A673 (cell line): Measurements from ENCODE around the gene C1R. TPM values are rescaled to one million over a fixed set of nuclear protein-coding genes. Genes with fewer than 3 reads are reported as not detected.

ENCODE experiments used
- BruUV-seq: library from RNA; stranded (reverse); fragments of 400-500 nt; replicated peaks from 2 replicates; lab custom pipeline; 2021; lab: Mats Ljungman, UMichigan
- CTCF ChIA-PET: fragments of 300-600 bp; sonication (Branson Sonifier 250); formaldehyde crosslinking; loops from one replicate; lab custom pipeline; 2022; ENCODE audit warnings: antibody characterized with exemption; lab: Charles Lee
- POLR2A ChIA-PET: fragments of 300-600 bp; sonication (Branson Sonifier 250); formaldehyde crosslinking; loops from one replicate; lab custom pipeline; 2022; ENCODE audit warnings: antibody characterized with exemption; ENCODE audit not compliant: low non-redundant PET; lab: Charles Lee
- DNase-seq: peaks from one replicate; pipeline ENCODE4 v3.0.0-alpha.2; 2015; ENCODE audit warnings: low spot score
- H3K27ac ChIP-seq: fragments of 200-600 bp; sonication (generic); 2 replicates; pipeline ENCODE4 v1.5.1; 2016; ENCODE audit warnings: mixed run types, low read depth, mild to moderate bottlenecking, mixed read lengths, antibody characterized with exemption, low read length; ENCODE audit not compliant: poor library complexity, severe bottlenecking
- H3K27me3 ChIP-seq: fragments of 200-600 bp; sonication (generic); replicated peaks from 2 replicates; pipeline ENCODE4 v1.6.1; 2017; ENCODE audit warnings: mixed run types, low read depth, mild to moderate bottlenecking, mixed read lengths, antibody characterized with exemption, low read length; ENCODE audit not compliant: insufficient read depth, poor library complexity
- H3K36me3 ChIP-seq: fragments of 200-600 bp; sonication (generic); 2 replicates; pipeline ENCODE4 v1.6.1; 2016; ENCODE audit warnings: mixed run types, mild to moderate bottlenecking, mixed read lengths, antibody characterized with exemption, low read length; ENCODE audit not compliant: insufficient read depth, poor library complexity, severe bottlenecking
- H3K4me1 ChIP-seq: fragments of 200-600 bp; sonication (generic); 2 replicates; pipeline ENCODE4 v1.6.1; 2017; ENCODE audit warnings: mixed run types, mild to moderate bottlenecking, mixed read lengths, antibody characterized with exemption, low read length; ENCODE audit not compliant: insufficient read depth, poor library complexity, severe bottlenecking
- H3K4me3 ChIP-seq: fragments of 200-600 bp; sonication (generic); 2 replicates; pipeline ENCODE4 v1.5.1; 2016; ENCODE audit warnings: low read depth, mixed run types, mild to moderate bottlenecking, mixed read lengths, low read length; ENCODE audit not compliant: poor library complexity, severe bottlenecking
- H3K9me3 ChIP-seq: fragments of 200-600 bp; sonication (generic); 2 replicates; pipeline ENCODE4 v1.6.1; 2016; ENCODE audit warnings: mixed run types, low read depth, mild to moderate bottlenecking, mixed read lengths, antibody characterized with exemption, low read length; ENCODE audit not compliant: poor library complexity, severe bottlenecking
- CTCF ChIP-seq: fragments of 300-800, 200-600 bp; sonication (generic); conservative IDR thresholded peaks from 2 replicates; pipeline ENCODE4 v1.5.1; 2017; ENCODE audit warnings: low read depth, mild to moderate bottlenecking, antibody characterized with exemption, low read length, moderate library complexity, mixed read lengths
- EZH2 ChIP-seq: fragments of 200-600 bp; sonication (generic); IDR thresholded peaks from 2 replicates; pipeline ENCODE4 v1.6.1; 2017; ENCODE audit warnings: borderline replicate concordance, low read depth, mild to moderate bottlenecking, mixed read lengths, antibody characterized with exemption, low read length; ENCODE audit not compliant: poor library complexity, severe bottlenecking
- intact Hi-C: fragments of 100-400 bp; cut with micrococcal nuclease; formaldehyde crosslinking; loops from one replicate; pipeline ENCODE4 v1.10.0; 2022; ENCODE audit not compliant: unreplicated experiment
- total RNA-seq: library from RNA; stranded (reverse); gene quantifications from 2 replicates; pipeline ENCODE4 v1.2.3, GENCODE V29; 2021

Gene C1R
- total RNA-seq, 1 experiment from 2014 or later: 10.9 TPM

GRCh38 chr12:7116196-7116595 is 24.0 kb upstream of the C1R start:
- Histone ChIP-seq H3K36me3 (no peaks in the 10 kb centered on the region), H3K9me3 (no peaks in the 10 kb centered on the region), H3K4me1 (no peaks in the 10 kb centered on the region), H3K27ac (no peak overlapping the region), H3K27me3 (no peaks in the 10 kb centered on the region), H3K4me3 (no peak overlapping the region)
- no peak for TF ChIP-seq EZH2
- TF ChIP-seq CTCF: no peak
- intact Hi-C loops: no loop called here
- ChIA-PET POLR2A (interaction anchor here (0.5 kb wide), 1 partner anchor 174 kb away, joined by 3 read pairs; no protein-coding TSS in a partner anchor), CTCF (interaction anchor here (1.3 kb wide), 1 partner anchor 172 kb away, joined by 4 read pairs; no protein-coding TSS in a partner anchor)
- no TSS peak for BruUV-seq
- no peak for DNase-seq

GRCh38 chr12:7114851-7115250 is 22.6 kb upstream of the C1R start:
- no peak for DNase-seq
- intact Hi-C loops: loop anchor here (5.0 kb wide), 1 partner anchor 243 kb away; the partner anchor contains the start of gene SPSB2
- H3K9me3 ChIP-seq: no peaks in the 10 kb centered on the region
- no peak overlapping the region for H3K27ac ChIP-seq
- no peaks in the 10 kb centered on the region for H3K36me3 ChIP-seq
- BruUV-seq: no TSS peak
- H3K4me1 ChIP-seq: no peaks in the 10 kb centered on the region
- ChIA-PET CTCF (no interaction called here), POLR2A (no interaction called here)
- H3K27me3 ChIP-seq: no peaks in the 10 kb centered on the region
- no peak overlapping the region for H3K4me3 ChIP-seq
- TF ChIP-seq CTCF (no peak), EZH2 (no peak)

GRCh38 chr12:7114008-7114407 is 21.8 kb upstream of the C1R start:
- intact Hi-C loops: loop anchor here (5.0 kb wide), 1 partner anchor 242 kb away; the partner anchor contains the start of gene SPSB2
- no peak for DNase-seq
- no TSS peak for BruUV-seq
- ChIA-PET POLR2A (interaction anchor here (1.5 kb wide), 1 partner anchor 170 kb away, joined by 4 read pairs; the partner anchor contains the start of genes C12orf57 and RNU7-1), CTCF (interaction anchor here (1.2 to 1.9 kb wide), 2 partner anchors 189 to 245 kb away, joined by 5 to 11 read pairs; no protein-coding TSS in a partner anchor)
- TF ChIP-seq CTCF (no peak), EZH2 (no peak)
- Histone ChIP-seq H3K27me3 (no peaks in the 10 kb centered on the region), H3K4me1 (no peaks in the 10 kb centered on the region), H3K27ac (no peak overlapping the region), H3K36me3 (no peaks in the 10 kb centered on the region), H3K4me3 (no peak overlapping the region), H3K9me3 (no peaks in the 10 kb centered on the region)
